Activated naive CD8-positive, alpha-beta T cell treated with anti-CD3 and anti-CD28 coated beads, Interleukin-2, amount 10 ng/mL, durations not matched to agents 7 days and 5 days (primary cell): ENCODE measurements around the gene SAPCD2. TPM values are rescaled to one million over a fixed set of nuclear protein-coding genes. Genes with fewer than 3 reads are reported as not detected.
A peak's percentile ranks its signal among the peaks of the same experiment; 100 is the strongest.

Experiments
- ATAC-seq: fragments of 150-1000 bp; cut with Tn5 transposase; one replicate; pipeline ENCODE4 v1.10.0; 2021; ENCODE audit warnings: low read depth, moderate library complexity
- POLR2A ChIA-PET: fragments of 350-600 bp; sonication (Branson Sonifier 250); formaldehyde crosslinking; loops from one replicate; lab custom pipeline; 2021; ENCODE audit warnings: antibody characterized with exemption; lab: Charles Lee
- DNase-seq: peaks from one replicate; pipeline ENCODE4 v3.0.0; 2021
- H3K27ac Mint-ChIP-seq: one replicate; pipeline ENCODE4 v1.8.0; 2022; ENCODE audit warnings: mild to moderate bottlenecking, mixed read lengths
- H3K27me3 Mint-ChIP-seq: one replicate; pipeline ENCODE4 v1.8.0; 2022; ENCODE audit warnings: mild to moderate bottlenecking, moderate library complexity, mixed read lengths
- H3K36me3 Mint-ChIP-seq: one replicate; pipeline ENCODE4 v1.8.0; 2021; ENCODE audit warnings: mild to moderate bottlenecking, mixed read lengths
- H3K4me1 Mint-ChIP-seq: one replicate; pipeline ENCODE4 v1.8.0; 2021; ENCODE audit warnings: mixed read lengths
- H3K4me3 Mint-ChIP-seq: one replicate; pipeline ENCODE4 v1.8.0; 2022; ENCODE audit warnings: mild to moderate bottlenecking, moderate library complexity, mixed read lengths
- H3K9me3 Mint-ChIP-seq: one replicate; pipeline ENCODE4 v1.8.0; 2021; ENCODE audit warnings: mixed read lengths
- total RNA-seq, 2 experiments: library from RNA; stranded (reverse); gene quantifications; one replicate each; pipeline ENCODE4 v1.2.3, GENCODE V29; 2021

Gene SAPCD2
- total RNA-seq, 2 experiments from 2014 or later = 26.4 to 30.0 TPM

- peaks cover 2% of the 10 kb centered on the region for H3K4me1 Mint-ChIP-seq
- no peak for ATAC-seq
- H3K9me3 Mint-ChIP-seq = no peaks in the 10 kb centered on the region
- no peaks in the 10 kb centered on the region for H3K36me3 Mint-ChIP-seq
- no peak overlapping the region for H3K27ac Mint-ChIP-seq
- DNase-seq = no peak
- H3K4me3 Mint-ChIP-seq = no peak overlapping the region
- POLR2A ChIA-PET = interaction anchor here (0.6 to 1.9 kb wide), 4 partner anchors 16 to 35 kb away, joined by 3 to 5 read pairs (median 3); partner anchors contain the start of genes MAN1B1 and SAPCD2
- H3K27me3 Mint-ChIP-seq = peaks cover 31% of the 10 kb centered on the region
These were observed 18.1 kb downstream of the SAPCD2 start for GRCh38 chr9:137052293-137052692.

- H3K36me3 Mint-ChIP-seq = no peaks in the 10 kb centered on the region
- peaks cover 2% of the 10 kb centered on the region for H3K4me1 Mint-ChIP-seq
- no peaks in the 10 kb centered on the region for H3K9me3 Mint-ChIP-seq
- DNase-seq (no peak), ATAC-seq (no peak)
- POLR2A ChIA-PET = no interaction called here
- H3K27ac Mint-ChIP-seq = no peak overlapping the region
- H3K27me3 Mint-ChIP-seq = peaks cover 33% of the 10 kb centered on the region
- H3K4me3 Mint-ChIP-seq = no peak overlapping the region
These were observed 19.1 kb downstream of the SAPCD2 start for GRCh38 chr9:137051145-137051724.

GRCh38 chr9:137050570-137050969 is 19.8 kb downstream of the SAPCD2 start:
- peak overlapping the region; percentile 56 for H3K27ac Mint-ChIP-seq
- no peaks in the 10 kb centered on the region for H3K9me3 Mint-ChIP-seq
- peaks cover 33% of the 10 kb centered on the region for H3K27me3 Mint-ChIP-seq
- H3K36me3 Mint-ChIP-seq = no peaks in the 10 kb centered on the region
- no peak overlapping the region for H3K4me3 Mint-ChIP-seq
- ATAC-seq (no peak), DNase-seq (no peak)
- peaks cover 2% of the 10 kb centered on the region for H3K4me1 Mint-ChIP-seq
- POLR2A ChIA-PET = no interaction called here

GRCh38 chr9:137049544-137050449 is 20.6 kb downstream of the SAPCD2 start:
- POLR2A ChIA-PET = interaction anchor here (0.7 kb wide), 1 partner anchor 173 kb away, joined by 3 read pairs; no protein-coding TSS in a partner anchor

GRCh38 chr9:137048655-137049543 is 21.5 kb downstream of the SAPCD2 start:
- H3K4me3 Mint-ChIP-seq = no peak overlapping the region
- no peak overlapping the region for H3K27ac Mint-ChIP-seq
- ATAC-seq (no peak), DNase-seq (no peak)
- POLR2A ChIA-PET = interaction anchor here (0.7 kb wide), 1 partner anchor 174 kb away, joined by 3 read pairs; no protein-coding TSS in a partner anchor
- peaks cover 10% of the 10 kb centered on the region for H3K4me1 Mint-ChIP-seq
- no peaks in the 10 kb centered on the region for H3K36me3 Mint-ChIP-seq
- no peaks in the 10 kb centered on the region for H3K9me3 Mint-ChIP-seq
- H3K27me3 Mint-ChIP-seq = peaks cover 37% of the 10 kb centered on the region

More at GRCh38 chr9:137049544-137050449, 20.6 kb downstream of the SAPCD2 start:
- Mint-ChIP-seq H3K9me3 (no peaks in the 10 kb centered on the region), H3K4me1 (peaks cover 5% of the 10 kb centered on the region), H3K4me3 (no peak overlapping the region), H3K36me3 (no peaks in the 10 kb centered on the region), H3K27me3 (peaks cover 37% of the 10 kb centered on the region), H3K27ac (peak overlapping the region; percentile 12)
- DNase-seq = no peak
- ATAC-seq = peak; percentile 39

GRCh38 chr9:137046088-137046787 is 24.1 kb downstream of the SAPCD2 start, which contains the start of gene NPDC1:
NPDC1 (minus strand) TSS chr9:137046177; CDS start chr9:137045989, 188 bp downstream.
- H3K4me1 Mint-ChIP-seq = peaks cover 10% of the 10 kb centered on the region
- H3K36me3 Mint-ChIP-seq = no peaks in the 10 kb centered on the region
- POLR2A ChIA-PET = interaction anchor here (0.6 to 1.5 kb wide), 9 partner anchors 9 to 190 kb away, joined by 3 to 7 read pairs (median 4); partner anchors contain the start of gene SAPCD2
- no peak within 1 kb of the TSS for H3K27ac Mint-ChIP-seq
- H3K27me3 Mint-ChIP-seq = peaks cover 32% of the 10 kb centered on the region
- DNase-seq = peak; percentile 86
- H3K4me3 Mint-ChIP-seq = peak within 1 kb of the TSS; percentile 71
- ATAC-seq = peak; percentile 67
- no peaks in the 10 kb centered on the region for H3K9me3 Mint-ChIP-seq

GRCh38 chr9:137045294-137046087 is 24.9 kb downstream of the SAPCD2 start:
- Mint-ChIP-seq H3K4me3 (peak overlapping the region; percentile 71), H3K4me1 (peaks cover 10% of the 10 kb centered on the region), H3K9me3 (no peaks in the 10 kb centered on the region), H3K27ac (no peak overlapping the region), H3K36me3 (no peaks in the 10 kb centered on the region), H3K27me3 (peaks cover 31% of the 10 kb centered on the region)
- DNase-seq (no peak), ATAC-seq (peak; percentile 23)
- POLR2A ChIA-PET = interaction anchor here (0.6 to 1.4 kb wide), 3 partner anchors 19 to 80 kb away, joined by 3 to 5 read pairs (median 4); partner anchors contain the start of gene SAPCD2

GRCh38 chr9:137044502-137045177 is 25.7 kb downstream of the SAPCD2 start:
- ATAC-seq (no peak), DNase-seq (peak; percentile 48)
- Mint-ChIP-seq H3K4me1 (peaks cover 10% of the 10 kb centered on the region), H3K36me3 (no peaks in the 10 kb centered on the region), H3K27ac (no peak overlapping the region), H3K9me3 (no peaks in the 10 kb centered on the region), H3K4me3 (peak overlapping the region; percentile 71), H3K27me3 (peaks cover 24% of the 10 kb centered on the region)
- POLR2A ChIA-PET = interaction anchor here (0.6 to 1.0 kb wide), 2 partner anchors 26 to 79 kb away, joined by 3 to 4 read pairs; partner anchors contain the start of gene SAPCD2

- H3K4me3 Mint-ChIP-seq = no peak overlapping the region
These were observed 26.3 kb downstream of the SAPCD2 start for GRCh38 chr9:137044037-137044436.

GRCh38 chr9:137042751-137043727 is 27.3 kb downstream of the SAPCD2 start:
- no peak overlapping the region for H3K4me3 Mint-ChIP-seq
- ATAC-seq (no peak), DNase-seq (no peak)
- no peaks in the 10 kb centered on the region for H3K9me3 Mint-ChIP-seq
- H3K27ac Mint-ChIP-seq = no peak overlapping the region
- H3K27me3 Mint-ChIP-seq = peaks cover 16% of the 10 kb centered on the region
- POLR2A ChIA-PET = no interaction called here
- peaks cover 8% of the 10 kb centered on the region for H3K4me1 Mint-ChIP-seq
- H3K36me3 Mint-ChIP-seq = no peaks in the 10 kb centered on the region

More at GRCh38 chr9:137044037-137044436, 26.3 kb downstream of the SAPCD2 start:
- ATAC-seq = no peak
- peaks cover 20% of the 10 kb centered on the region for H3K27me3 Mint-ChIP-seq
- no peaks in the 10 kb centered on the region for H3K36me3 Mint-ChIP-seq
- H3K9me3 Mint-ChIP-seq = no peaks in the 10 kb centered on the region
- H3K27ac Mint-ChIP-seq = no peak overlapping the region
- no peak for DNase-seq
- POLR2A ChIA-PET = interaction anchor here (1.0 kb wide), 1 partner anchor 26 kb away, joined by 3 read pairs; the partner anchor contains the start of gene SAPCD2
- peaks cover 8% of the 10 kb centered on the region for H3K4me1 Mint-ChIP-seq
